SK-N-SH treated with all-trans-retinoic acid at 6 μM for 48 hours (cell line): ENCODE results near the gene RNU7-1.
A peak's percentile ranks its signal among the peaks of the same experiment; 100 is the strongest.

Experiments
- ATAC-seq: fragments of 200-7000 bp; cut with Tn5 transposase; 3 replicates; pipeline ENCODE4 v1.9.1; 2020; ENCODE audit warnings: mild to moderate bottlenecking, moderate library complexity
- ARNTL ChIP-seq: fragments of 450-650 bp; formaldehyde crosslinking; IDR thresholded peaks from 2 replicates; pipeline ENCODE4 v1.5.0; 2020; ENCODE audit warnings: low read depth, mild to moderate bottlenecking, moderate library complexity, borderline replicate concordance
- BACH2 ChIP-seq: fragments of 250-450 bp; sonication (Bioruptor Pico); IDR thresholded peaks from 2 replicates; pipeline ENCODE4 v1.9.0; 2021; ENCODE audit warnings: mild to moderate bottlenecking, borderline replicate concordance
- CSDC2 ChIP-seq: fragments of 250-450 bp; sonication (Bioruptor Pico); IDR thresholded peaks from 2 replicates; pipeline ENCODE4 v1.5.0; 2020; ENCODE audit warnings: mild to moderate bottlenecking, moderate library complexity
- ESRRG ChIP-seq: fragments of 250-450 bp; sonication (Bioruptor Pico); IDR thresholded peaks from 2 replicates; pipeline ENCODE4 v1.6.1; 2021; ENCODE audit warnings: mild to moderate bottlenecking
- GLIS3 ChIP-seq: fragments of 250-450 bp; sonication (Bioruptor Pico); IDR thresholded peaks from 2 replicates; pipeline ENCODE4 v1.5.0; 2020; ENCODE audit warnings: mild to moderate bottlenecking, moderate library complexity
- ISL1 ChIP-seq: fragments of 250-450 bp; sonication (Bioruptor Pico); IDR thresholded peaks from 2 replicates; pipeline ENCODE4 v2.1.2; 2022; ENCODE audit warnings: mild to moderate bottlenecking, moderate library complexity
- OSR1 ChIP-seq: fragments of 250-450 bp; sonication (Bioruptor Pico); IDR thresholded peaks from 2 replicates; pipeline ENCODE4 v1.8.0; 2022; ENCODE audit warnings: moderate library complexity, mild to moderate bottlenecking, inconsistent platforms
- PPARA ChIP-seq: fragments of 250-450 bp; sonication (Bioruptor Pico); IDR thresholded peaks from 2 replicates; pipeline ENCODE4 v1.5.0; 2020; ENCODE audit warnings: mild to moderate bottlenecking, borderline replicate concordance
- RARB ChIP-seq: fragments of 250-450 bp; sonication (Bioruptor Pico); IDR thresholded peaks from 2 replicates; pipeline ENCODE4 v1.8.0; 2021; ENCODE audit warnings: mild to moderate bottlenecking, moderate library complexity
- SNAI2 ChIP-seq: fragments of 250-450 bp; sonication (Bioruptor Pico); IDR thresholded peaks from 2 replicates; pipeline ENCODE4 v1.5.0; 2020; ENCODE audit warnings: mild to moderate bottlenecking, moderate library complexity
- TCF4 ChIP-seq: fragments of 250-450 bp; sonication (Bioruptor Pico); IDR thresholded peaks from 2 replicates; pipeline ENCODE4 v1.8.0; 2021; ENCODE audit warnings: mild to moderate bottlenecking, moderate library complexity, borderline replicate concordance
- TOX ChIP-seq: fragments of 250-450 bp; sonication (Bioruptor Pico); IDR thresholded peaks from 2 replicates; pipeline ENCODE4 v1.8.0; 2021; ENCODE audit warnings: mild to moderate bottlenecking, moderate library complexity, borderline replicate concordance
- ZC3H10 ChIP-seq: fragments of 250-450 bp; sonication (Bioruptor Pico); IDR thresholded peaks from 2 replicates; pipeline ENCODE4 v1.5.1; 2021; ENCODE audit warnings: mild to moderate bottlenecking, moderate library complexity
- ZFP3 ChIP-seq: fragments of 250-450 bp; sonication (Bioruptor Pico); IDR thresholded peaks from 2 replicates; pipeline ENCODE4 v1.5.0; 2020; ENCODE audit warnings: mild to moderate bottlenecking, moderate library complexity
- ZFP30 ChIP-seq: fragments of 450-650 bp; formaldehyde crosslinking; IDR thresholded peaks from 2 replicates; pipeline ENCODE4 v1.5.0; 2022; ENCODE audit warnings: mild to moderate bottlenecking, moderate library complexity
- ZNF565 ChIP-seq: fragments of 450-650 bp; formaldehyde crosslinking; conservative IDR thresholded peaks from 2 replicates; pipeline ENCODE4 v1.5.0; 2020; ENCODE audit warnings: low read depth, mild to moderate bottlenecking, moderate library complexity
- ZNF70 ChIP-seq: fragments of 450-650 bp; formaldehyde crosslinking; IDR thresholded peaks from 2 replicates; pipeline ENCODE4 v1.5.0; 2020; ENCODE audit warnings: mild to moderate bottlenecking, moderate library complexity
- ZNF8 ChIP-seq: fragments of 450-650 bp; formaldehyde crosslinking; IDR thresholded peaks from 2 replicates; pipeline ENCODE4 v1.5.0; 2020; ENCODE audit warnings: mild to moderate bottlenecking, moderate library complexity
- TF ChIP-seq, protein P1 (sequence below): fragments of 250-450 bp; sonication (Bioruptor Pico); IDR thresholded peaks from 2 replicates; pipeline ENCODE4 v1.5.1; 2021; ENCODE audit warnings: mild to moderate bottlenecking, moderate library complexity
- TF ChIP-seq, protein P2 (sequence below): fragments of 250-450 bp; sonication (Bioruptor Pico); IDR thresholded peaks from 2 replicates; pipeline ENCODE4 v1.5.0; 2020; ENCODE audit warnings: mild to moderate bottlenecking, moderate library complexity
- TF ChIP-seq, protein P3 (sequence below): fragments of 250-450 bp; sonication (Bioruptor Pico); IDR thresholded peaks from 2 replicates; pipeline ENCODE4 v1.8.0; 2020; ENCODE audit warnings: mild to moderate bottlenecking, moderate library complexity, borderline replicate concordance
- TF ChIP-seq, protein P4 (sequence below): fragments of 250-450 bp; sonication (Bioruptor Pico); IDR thresholded peaks from 2 replicates; pipeline ENCODE4 v1.8.0; 2021; ENCODE audit warnings: low read depth, mild to moderate bottlenecking, moderate library complexity, borderline replicate concordance
- TF ChIP-seq, protein P5 (sequence below): fragments of 250-450 bp; sonication (Bioruptor Pico); IDR thresholded peaks from 2 replicates; pipeline ENCODE4 v1.5.1; 2020; ENCODE audit warnings: low read depth, mild to moderate bottlenecking, moderate library complexity

Gene RNU7-1

DNA sequence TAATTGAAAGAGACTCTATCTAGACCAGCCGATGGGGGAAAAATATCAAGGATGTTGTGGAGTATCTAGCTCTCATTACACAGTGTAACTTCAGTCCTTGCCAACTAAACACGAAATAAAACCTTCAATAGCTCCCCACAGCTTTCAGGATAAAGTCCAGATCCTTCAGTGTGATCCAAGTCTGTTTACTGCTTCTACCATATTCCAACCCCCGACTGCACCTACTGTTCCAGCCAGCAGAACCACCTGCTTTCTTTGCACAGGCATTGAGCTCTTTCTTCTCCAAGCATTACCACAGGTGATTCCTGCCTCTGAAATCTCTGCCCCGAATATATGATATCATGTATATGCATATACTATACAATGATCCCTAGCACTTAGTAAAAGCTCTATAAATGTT is 41.2 kb upstream of the RNU7-1 start (continued):
- TF ChIP-seq ZNF565 (CRISPR knock-in tag) (no peak), RARB (CRISPR knock-in tag) (no peak)

DNA sequence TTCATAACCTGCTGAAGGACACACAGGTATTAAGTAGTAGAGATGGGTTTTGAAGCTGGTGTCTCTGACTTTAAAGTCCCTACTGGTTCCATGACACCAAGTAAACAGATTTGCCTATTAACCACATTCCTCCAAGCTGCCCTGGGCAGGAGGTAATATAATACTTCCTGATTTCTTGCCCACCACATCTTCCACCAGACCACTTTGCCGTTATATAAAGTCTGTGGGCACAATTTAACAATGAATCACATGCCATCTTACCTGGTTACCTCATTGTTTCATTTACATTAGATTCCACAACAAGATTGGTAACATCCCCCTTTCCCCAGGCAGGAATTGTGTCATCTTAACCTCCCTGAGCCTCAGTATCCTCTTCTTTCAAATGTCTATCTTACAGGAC is 39.9 kb upstream of the RNU7-1 start:
- TF ChIP-seq TCF4 = no peak
- TF ChIP-seq, protein P1, sequence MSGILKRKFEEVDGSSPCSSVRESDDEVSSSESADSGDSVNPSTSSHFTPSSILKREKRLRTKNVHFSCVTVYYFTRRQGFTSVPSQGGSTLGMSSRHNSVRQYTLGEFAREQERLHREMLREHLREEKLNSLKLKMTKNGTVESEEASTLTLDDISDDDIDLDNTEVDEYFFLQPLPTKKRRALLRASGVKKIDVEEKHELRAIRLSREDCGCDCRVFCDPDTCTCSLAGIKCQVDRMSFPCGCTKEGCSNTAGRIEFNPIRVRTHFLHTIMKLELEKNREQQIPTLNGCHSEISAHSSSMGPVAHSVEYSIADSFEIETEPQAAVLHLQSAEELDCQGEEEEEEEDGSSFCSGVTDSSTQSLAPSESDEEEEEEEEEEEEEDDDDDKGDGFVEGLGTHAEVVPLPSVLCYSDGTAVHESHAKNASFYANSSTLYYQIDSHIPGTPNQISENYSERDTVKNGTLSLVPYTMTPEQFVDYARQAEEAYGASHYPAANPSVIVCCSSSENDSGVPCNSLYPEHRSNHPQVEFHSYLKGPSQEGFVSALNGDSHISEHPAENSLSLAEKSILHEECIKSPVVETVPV (CRISPR knock-in tag) = no peak
- no peak for TF ChIP-seq ZNF565 (CRISPR knock-in tag)
- no peak for TF ChIP-seq GLIS3
- no peak for TF ChIP-seq RARB (CRISPR knock-in tag)
- TF ChIP-seq, protein P2, sequence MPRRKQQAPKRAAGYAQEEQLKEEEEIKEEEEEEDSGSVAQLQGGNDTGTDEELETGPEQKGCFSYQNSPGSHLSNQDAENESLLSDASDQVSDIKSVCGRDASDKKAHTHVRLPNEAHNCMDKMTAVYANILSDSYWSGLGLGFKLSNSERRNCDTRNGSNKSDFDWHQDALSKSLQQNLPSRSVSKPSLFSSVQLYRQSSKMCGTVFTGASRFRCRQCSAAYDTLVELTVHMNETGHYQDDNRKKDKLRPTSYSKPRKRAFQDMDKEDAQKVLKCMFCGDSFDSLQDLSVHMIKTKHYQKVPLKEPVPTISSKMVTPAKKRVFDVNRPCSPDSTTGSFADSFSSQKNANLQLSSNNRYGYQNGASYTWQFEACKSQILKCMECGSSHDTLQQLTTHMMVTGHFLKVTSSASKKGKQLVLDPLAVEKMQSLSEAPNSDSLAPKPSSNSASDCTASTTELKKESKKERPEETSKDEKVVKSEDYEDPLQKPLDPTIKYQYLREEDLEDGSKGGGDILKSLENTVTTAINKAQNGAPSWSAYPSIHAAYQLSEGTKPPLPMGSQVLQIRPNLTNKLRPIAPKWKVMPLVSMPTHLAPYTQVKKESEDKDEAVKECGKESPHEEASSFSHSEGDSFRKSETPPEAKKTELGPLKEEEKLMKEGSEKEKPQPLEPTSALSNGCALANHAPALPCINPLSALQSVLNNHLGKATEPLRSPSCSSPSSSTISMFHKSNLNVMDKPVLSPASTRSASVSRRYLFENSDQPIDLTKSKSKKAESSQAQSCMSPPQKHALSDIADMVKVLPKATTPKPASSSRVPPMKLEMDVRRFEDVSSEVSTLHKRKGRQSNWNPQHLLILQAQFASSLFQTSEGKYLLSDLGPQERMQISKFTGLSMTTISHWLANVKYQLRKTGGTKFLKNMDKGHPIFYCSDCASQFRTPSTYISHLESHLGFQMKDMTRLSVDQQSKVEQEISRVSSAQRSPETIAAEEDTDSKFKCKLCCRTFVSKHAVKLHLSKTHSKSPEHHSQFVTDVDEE (CRISPR knock-in tag) = no peak
- TF ChIP-seq ARNTL = no peak
- no peak for TF ChIP-seq ISL1 (CRISPR knock-in tag)
- TF ChIP-seq ZFP30 (CRISPR knock-in tag) = no peak
- no peak for TF ChIP-seq ESRRG
- TF ChIP-seq ZNF70 (CRISPR knock-in tag) = no peak
- no peak for TF ChIP-seq ZNF8 (CRISPR knock-in tag)
- TF ChIP-seq TOX (CRISPR knock-in tag) = no peak
- no peak for TF ChIP-seq ZFP3
- TF ChIP-seq BACH2 = no peak
- no peak for TF ChIP-seq OSR1 (CRISPR knock-in tag)
- no peak for TF ChIP-seq PPARA
- no peak for ATAC-seq

DNA sequence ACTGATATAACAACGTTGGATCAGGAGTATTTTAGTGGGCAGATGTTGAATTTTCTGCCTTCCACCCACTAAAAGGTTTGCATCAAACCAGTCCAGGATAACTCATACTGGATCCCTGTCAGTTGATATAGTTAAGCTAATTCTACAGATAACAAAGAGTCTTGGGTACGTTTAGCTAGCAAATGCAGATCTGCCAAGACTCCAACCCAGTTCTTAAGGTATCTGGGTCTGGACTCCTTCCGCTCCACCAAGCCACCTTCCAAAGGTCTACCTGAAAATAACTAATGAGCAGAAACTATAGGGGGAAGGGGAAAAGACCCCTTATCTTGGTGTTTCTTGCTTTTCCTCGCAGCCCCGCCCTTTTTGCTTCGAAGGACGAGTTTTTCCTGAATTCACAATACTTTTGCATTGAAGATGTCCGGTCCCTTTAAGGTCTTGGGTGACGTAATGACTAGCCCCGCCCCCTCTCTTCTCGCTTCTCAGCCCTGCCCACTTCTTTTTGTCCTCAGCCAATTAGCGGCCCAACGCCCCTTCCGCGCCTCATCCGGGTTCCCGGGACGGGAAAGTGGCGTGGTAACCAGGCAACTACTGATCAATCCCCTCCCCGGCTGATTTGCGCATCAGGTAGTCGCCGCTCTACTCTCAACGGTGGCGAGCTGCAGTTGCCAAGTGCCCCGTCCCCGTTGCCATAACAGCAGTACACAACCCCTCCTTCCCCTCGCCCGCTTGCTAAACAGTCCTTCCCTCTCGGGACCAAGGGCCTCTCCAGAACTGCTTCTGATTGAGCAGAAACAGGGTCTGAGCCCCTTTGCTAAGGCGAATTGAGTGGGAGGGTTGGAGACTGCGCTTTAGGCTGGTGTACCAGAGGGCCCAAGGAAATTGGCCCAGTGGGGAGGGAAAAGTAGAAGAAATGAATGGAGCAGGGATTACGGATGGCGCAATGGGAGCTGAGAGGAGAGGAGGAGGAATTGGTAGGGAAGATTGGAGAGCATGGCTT is 39.0 kb upstream of the RNU7-1 start, which contains the start of gene LRRC23:
Gene LRRC23, plus strand, starts transcription at position 543 of the 997 bp plus-strand sequence. CDS start 812 bp downstream, outside the sequence.
- peak; percentile 97 for ATAC-seq
- TF ChIP-seq ESRRG = no peak
- TF ChIP-seq, protein P3, sequence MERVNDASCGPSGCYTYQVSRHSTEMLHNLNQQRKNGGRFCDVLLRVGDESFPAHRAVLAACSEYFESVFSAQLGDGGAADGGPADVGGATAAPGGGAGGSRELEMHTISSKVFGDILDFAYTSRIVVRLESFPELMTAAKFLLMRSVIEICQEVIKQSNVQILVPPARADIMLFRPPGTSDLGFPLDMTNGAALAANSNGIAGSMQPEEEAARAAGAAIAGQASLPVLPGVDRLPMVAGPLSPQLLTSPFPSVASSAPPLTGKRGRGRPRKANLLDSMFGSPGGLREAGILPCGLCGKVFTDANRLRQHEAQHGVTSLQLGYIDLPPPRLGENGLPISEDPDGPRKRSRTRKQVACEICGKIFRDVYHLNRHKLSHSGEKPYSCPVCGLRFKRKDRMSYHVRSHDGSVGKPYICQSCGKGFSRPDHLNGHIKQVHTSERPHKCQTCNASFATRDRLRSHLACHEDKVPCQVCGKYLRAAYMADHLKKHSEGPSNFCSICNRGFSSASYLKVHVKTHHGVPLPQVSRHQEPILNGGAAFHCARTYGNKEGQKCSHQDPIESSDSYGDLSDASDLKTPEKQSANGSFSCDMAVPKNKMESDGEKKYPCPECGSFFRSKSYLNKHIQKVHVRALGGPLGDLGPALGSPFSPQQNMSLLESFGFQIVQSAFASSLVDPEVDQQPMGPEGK (CRISPR knock-in tag) = no peak
- TF ChIP-seq ZNF565 (CRISPR knock-in tag) = no peak
- no peak for TF ChIP-seq ZC3H10 (CRISPR knock-in tag)
- no peak for TF ChIP-seq ARNTL
- TF ChIP-seq GLIS3 = no peak
- no peak for TF ChIP-seq OSR1 (CRISPR knock-in tag)
- no peak for TF ChIP-seq CSDC2 (CRISPR knock-in tag)
- no peak for TF ChIP-seq ZNF8 (CRISPR knock-in tag)
- TF ChIP-seq TOX (CRISPR knock-in tag) = no peak
- TF ChIP-seq RARB (CRISPR knock-in tag) = no peak
- TF ChIP-seq ZNF70 (CRISPR knock-in tag) = no peak
- TF ChIP-seq ZFP3 = no peak
- no peak for TF ChIP-seq SNAI2
- TF ChIP-seq, protein P4, sequence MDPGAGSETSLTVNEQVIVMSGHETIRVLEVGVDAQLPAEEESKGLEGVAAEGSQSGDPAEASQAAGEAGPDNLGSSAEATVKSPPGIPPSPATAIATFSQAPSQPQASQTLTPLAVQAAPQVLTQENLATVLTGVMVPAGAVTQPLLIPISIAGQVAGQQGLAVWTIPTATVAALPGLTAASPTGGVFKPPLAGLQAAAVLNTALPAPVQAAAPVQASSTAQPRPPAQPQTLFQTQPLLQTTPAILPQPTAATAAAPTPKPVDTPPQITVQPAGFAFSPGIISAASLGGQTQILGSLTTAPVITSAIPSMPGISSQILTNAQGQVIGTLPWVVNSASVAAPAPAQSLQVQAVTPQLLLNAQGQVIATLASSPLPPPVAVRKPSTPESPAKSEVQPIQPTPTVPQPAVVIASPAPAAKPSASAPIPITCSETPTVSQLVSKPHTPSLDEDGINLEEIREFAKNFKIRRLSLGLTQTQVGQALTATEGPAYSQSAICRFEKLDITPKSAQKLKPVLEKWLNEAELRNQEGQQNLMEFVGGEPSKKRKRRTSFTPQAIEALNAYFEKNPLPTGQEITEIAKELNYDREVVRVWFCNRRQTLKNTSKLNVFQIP (CRISPR knock-in tag) = no peak
- TF ChIP-seq, protein P5, sequence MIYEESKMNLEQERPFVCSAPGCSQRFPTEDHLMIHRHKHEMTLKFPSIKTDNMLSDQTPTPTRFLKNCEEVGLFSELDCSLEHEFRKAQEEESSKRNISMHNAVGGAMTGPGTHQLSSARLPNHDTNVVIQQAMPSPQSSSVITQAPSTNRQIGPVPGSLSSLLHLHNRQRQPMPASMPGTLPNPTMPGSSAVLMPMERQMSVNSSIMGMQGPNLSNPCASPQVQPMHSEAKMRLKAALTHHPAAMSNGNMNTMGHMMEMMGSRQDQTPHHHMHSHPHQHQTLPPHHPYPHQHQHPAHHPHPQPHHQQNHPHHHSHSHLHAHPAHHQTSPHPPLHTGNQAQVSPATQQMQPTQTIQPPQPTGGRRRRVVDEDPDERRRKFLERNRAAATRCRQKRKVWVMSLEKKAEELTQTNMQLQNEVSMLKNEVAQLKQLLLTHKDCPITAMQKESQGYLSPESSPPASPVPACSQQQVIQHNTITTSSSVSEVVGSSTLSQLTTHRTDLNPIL (CRISPR knock-in tag) = no peak
- TF ChIP-seq, protein P2 (CRISPR knock-in tag) = no peak
- no peak for TF ChIP-seq TCF4
